Neural cell (in vitro differentiated cells): ENCODE measurements around the gene PRICKLE2. TPM values are rescaled to one million over a fixed set of nuclear protein-coding genes. Genes with fewer than 3 reads are reported as not detected.

ENCODE experiments used
- H2AFZ ChIP-seq: fragments of 200-600, 300-800 bp; sonication (generic), shearing (Covaris generic); 2 replicates; pipeline ENCODE4 v1.6.0; 2014; ENCODE audit warnings: low read depth, mild to moderate bottlenecking, antibody characterized with exemption, low read length, moderate library complexity
- H3F3A ChIP-seq: fragments of 200-600 bp; shearing (Covaris generic); 2 replicates; pipeline ENCODE4 v1.6.1; 2016; ENCODE audit warnings: mild to moderate bottlenecking, moderate library complexity, mixed read lengths, antibody characterized with exemption, low read length; ENCODE audit not compliant: insufficient read depth, poor library complexity, severe bottlenecking
- H3K27ac ChIP-seq: fragments of 200-600, 300-800 bp; sonication (generic), shearing (Covaris generic); 2 replicates; pipeline ENCODE4 v1.5.1; 2014; ENCODE audit warnings: mild to moderate bottlenecking, low read length, moderate library complexity
- H3K27me3 ChIP-seq: fragments of 300-800, 200-600 bp; sonication (generic), shearing (Covaris generic); 2 replicates; pipeline ENCODE4 v1.6.0; 2014; ENCODE audit warnings: mild to moderate bottlenecking, low read depth, low read length, moderate library complexity; ENCODE audit not compliant: insufficient read depth
- H3K36me3 ChIP-seq: fragments of 300-800, 200-600 bp; sonication (generic), shearing (Covaris generic); 2 replicates; pipeline ENCODE4 v1.5.1; 2014; ENCODE audit warnings: mild to moderate bottlenecking, antibody characterized with exemption, low read length, moderate library complexity; ENCODE audit not compliant: insufficient read depth
- H3K4me2 ChIP-seq: fragments of 300-800, 200-600 bp; sonication (generic), shearing (Covaris generic); 2 replicates; pipeline ENCODE4 v1.6.0; 2014; ENCODE audit warnings: mild to moderate bottlenecking, low read length
- H3K4me3 ChIP-seq: fragments of 300-800, 200-600 bp; sonication (generic), shearing (Covaris generic); 2 replicates; pipeline ENCODE4 v1.5.1; 2014; ENCODE audit warnings: mild to moderate bottlenecking, low read length, moderate library complexity
- H3K79me2 ChIP-seq: fragments of 200-600 bp; shearing (Covaris generic); replicated peaks from 2 replicates; pipeline ENCODE4 v1.6.0; 2014; ENCODE audit warnings: mild to moderate bottlenecking, low read length, moderate library complexity; ENCODE audit not compliant: insufficient read depth
- H3K9ac ChIP-seq: fragments of 300-800, 200-600 bp; sonication (generic), shearing (Covaris generic); 2 replicates; pipeline ENCODE4 v1.6.1; 2016; ENCODE audit warnings: mild to moderate bottlenecking, low read length, mixed read lengths
- H3K9me2 ChIP-seq: fragments of 200-600 bp; shearing (Covaris generic); 2 replicates; pipeline ENCODE4 v1.6.1; 2016; ENCODE audit warnings: mild to moderate bottlenecking, low read length, mixed read lengths; ENCODE audit not compliant: insufficient read depth
- H3K9me3 ChIP-seq: fragments of 200-600, 300-800 bp; sonication (generic), shearing (Covaris generic); 2 replicates; pipeline ENCODE4 v1.6.1; 2016; ENCODE audit warnings: mild to moderate bottlenecking, mixed run types, low read length, moderate library complexity, mixed read lengths
- H4K20me1 ChIP-seq: fragments of 200-600 bp; shearing (Covaris generic); 2 replicates; pipeline ENCODE4 v1.6.1; 2016; ENCODE audit warnings: mild to moderate bottlenecking, mixed run types; ENCODE audit not compliant: insufficient read depth
- EP300 ChIP-seq: fragments of 450-650 bp; conservative IDR thresholded peaks from 2 replicates; pipeline ENCODE4 v1.6.1; 2014; ENCODE audit warnings: antibody characterized with exemption, mild to moderate bottlenecking, moderate library complexity; ENCODE audit not compliant: poor library complexity, severe bottlenecking
- EZH2 ChIP-seq: fragments of 200-600, 300-800 bp; shearing (Covaris generic), sonication (generic); IDR thresholded peaks from 2 replicates; pipeline ENCODE4 v1.6.1; 2014; ENCODE audit warnings: antibody characterized with exemption, low read length, borderline replicate concordance, mild to moderate bottlenecking; ENCODE audit not compliant: insufficient read depth, poor library complexity, severe bottlenecking
- MXI1 ChIP-seq: fragments of 450-650 bp; conservative IDR thresholded peaks from 2 replicates; pipeline ENCODE4 v1.6.1; 2014; ENCODE audit warnings: antibody characterized with exemption, mild to moderate bottlenecking; ENCODE audit not compliant: poor library complexity, severe bottlenecking
- POLR2AphosphoS5 ChIP-seq: IDR thresholded peaks from 2 replicates; pipeline ENCODE4 v1.6.1; 2012
- RAD21 ChIP-seq: fragments of 450-650 bp; conservative IDR thresholded peaks from 2 replicates; pipeline ENCODE4 v1.6.1; 2014; ENCODE audit warnings: antibody characterized with exemption, mild to moderate bottlenecking, moderate library complexity
- SMC3 ChIP-seq: fragments of 450-650 bp; conservative IDR thresholded peaks from 2 replicates; pipeline ENCODE4 v1.6.1; 2014; ENCODE audit warnings: antibody characterized with exemption, mild to moderate bottlenecking, moderate library complexity; ENCODE audit not compliant: poor library complexity
- TAF1 ChIP-seq: IDR thresholded peaks from 2 replicates; pipeline ENCODE4 v1.6.1; 2012; ENCODE audit warnings: low read depth
- polyA plus RNA-seq: library from polyadenylated mRNA; depleted of rRNA; stranded (reverse); fragments of >200 nt; gene quantifications from 2 replicates; pipeline ENCODE4 v1.2.3, GENCODE V29; 2014
- TF ChIP-seq, protein P1 (sequence below): IDR thresholded peaks from 2 replicates; pipeline ENCODE4 v1.6.1; 2012; ENCODE audit warnings: borderline replicate concordance
- TF ChIP-seq, protein P2 (sequence below): fragments of 450-650 bp; IDR thresholded peaks from 2 replicates; pipeline ENCODE4 v1.5.1; 2014; ENCODE audit warnings: antibody characterized with exemption, mild to moderate bottlenecking, moderate library complexity; ENCODE audit not compliant: poor library complexity, severe bottlenecking

Gene PRICKLE2
- polyA plus RNA-seq, 1 donor from 2014 or later = 8.7 TPM

DNA sequence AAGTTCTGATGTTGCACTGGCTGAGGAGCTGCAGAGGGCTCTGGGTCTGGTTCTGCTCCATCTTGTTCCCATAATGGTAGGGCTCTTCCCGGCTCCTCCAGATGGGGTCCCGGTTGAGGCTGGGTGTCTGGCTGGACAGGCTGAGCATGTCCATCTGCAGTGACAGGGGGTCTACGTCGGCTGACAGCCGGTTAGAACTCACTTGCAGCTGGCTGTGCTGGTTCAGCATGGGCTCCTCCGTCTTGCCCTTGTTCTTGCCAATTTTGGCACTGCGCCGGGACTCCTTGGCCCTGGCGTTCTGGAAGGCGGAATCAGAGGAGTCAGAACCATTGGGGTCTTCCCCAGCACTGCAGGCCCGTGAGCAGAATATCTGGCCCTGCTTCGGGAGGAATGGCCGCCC lies 78.1 kb downstream of the PRICKLE2 start:
- H3K36me3 ChIP-seq = no peaks in the 10 kb centered on the region
- no peak overlapping the region for H3K4me2 ChIP-seq
- no peaks in the 10 kb centered on the region for H3K9me2 ChIP-seq
- no peaks in the 10 kb centered on the region for H3K27me3 ChIP-seq
- no peaks in the 10 kb centered on the region for H3K9me3 ChIP-seq
- no peak overlapping the region for H2AFZ ChIP-seq
- H3F3A ChIP-seq = peaks cover 4% of the 10 kb centered on the region
- no peaks in the 10 kb centered on the region for H4K20me1 ChIP-seq
- H3K9ac ChIP-seq = no peak overlapping the region
- no peaks in the 10 kb centered on the region for H3K79me2 ChIP-seq
- H3K27ac ChIP-seq = no peak overlapping the region
- TF ChIP-seq, protein P1, sequence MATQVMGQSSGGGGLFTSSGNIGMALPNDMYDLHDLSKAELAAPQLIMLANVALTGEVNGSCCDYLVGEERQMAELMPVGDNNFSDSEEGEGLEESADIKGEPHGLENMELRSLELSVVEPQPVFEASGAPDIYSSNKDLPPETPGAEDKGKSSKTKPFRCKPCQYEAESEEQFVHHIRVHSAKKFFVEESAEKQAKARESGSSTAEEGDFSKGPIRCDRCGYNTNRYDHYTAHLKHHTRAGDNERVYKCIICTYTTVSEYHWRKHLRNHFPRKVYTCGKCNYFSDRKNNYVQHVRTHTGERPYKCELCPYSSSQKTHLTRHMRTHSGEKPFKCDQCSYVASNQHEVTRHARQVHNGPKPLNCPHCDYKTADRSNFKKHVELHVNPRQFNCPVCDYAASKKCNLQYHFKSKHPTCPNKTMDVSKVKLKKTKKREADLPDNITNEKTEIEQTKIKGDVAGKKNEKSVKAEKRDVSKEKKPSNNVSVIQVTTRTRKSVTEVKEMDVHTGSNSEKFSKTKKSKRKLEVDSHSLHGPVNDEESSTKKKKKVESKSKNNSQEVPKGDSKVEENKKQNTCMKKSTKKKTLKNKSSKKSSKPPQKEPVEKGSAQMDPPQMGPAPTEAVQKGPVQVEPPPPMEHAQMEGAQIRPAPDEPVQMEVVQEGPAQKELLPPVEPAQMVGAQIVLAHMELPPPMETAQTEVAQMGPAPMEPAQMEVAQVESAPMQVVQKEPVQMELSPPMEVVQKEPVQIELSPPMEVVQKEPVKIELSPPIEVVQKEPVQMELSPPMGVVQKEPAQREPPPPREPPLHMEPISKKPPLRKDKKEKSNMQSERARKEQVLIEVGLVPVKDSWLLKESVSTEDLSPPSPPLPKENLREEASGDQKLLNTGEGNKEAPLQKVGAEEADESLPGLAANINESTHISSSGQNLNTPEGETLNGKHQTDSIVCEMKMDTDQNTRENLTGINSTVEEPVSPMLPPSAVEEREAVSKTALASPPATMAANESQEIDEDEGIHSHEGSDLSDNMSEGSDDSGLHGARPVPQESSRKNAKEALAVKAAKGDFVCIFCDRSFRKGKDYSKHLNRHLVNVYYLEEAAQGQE = no peak
- TF ChIP-seq, protein P2, sequence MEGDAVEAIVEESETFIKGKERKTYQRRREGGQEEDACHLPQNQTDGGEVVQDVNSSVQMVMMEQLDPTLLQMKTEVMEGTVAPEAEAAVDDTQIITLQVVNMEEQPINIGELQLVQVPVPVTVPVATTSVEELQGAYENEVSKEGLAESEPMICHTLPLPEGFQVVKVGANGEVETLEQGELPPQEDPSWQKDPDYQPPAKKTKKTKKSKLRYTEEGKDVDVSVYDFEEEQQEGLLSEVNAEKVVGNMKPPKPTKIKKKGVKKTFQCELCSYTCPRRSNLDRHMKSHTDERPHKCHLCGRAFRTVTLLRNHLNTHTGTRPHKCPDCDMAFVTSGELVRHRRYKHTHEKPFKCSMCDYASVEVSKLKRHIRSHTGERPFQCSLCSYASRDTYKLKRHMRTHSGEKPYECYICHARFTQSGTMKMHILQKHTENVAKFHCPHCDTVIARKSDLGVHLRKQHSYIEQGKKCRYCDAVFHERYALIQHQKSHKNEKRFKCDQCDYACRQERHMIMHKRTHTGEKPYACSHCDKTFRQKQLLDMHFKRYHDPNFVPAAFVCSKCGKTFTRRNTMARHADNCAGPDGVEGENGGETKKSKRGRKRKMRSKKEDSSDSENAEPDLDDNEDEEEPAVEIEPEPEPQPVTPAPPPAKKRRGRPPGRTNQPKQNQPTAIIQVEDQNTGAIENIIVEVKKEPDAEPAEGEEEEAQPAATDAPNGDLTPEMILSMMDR = no peak
- TF ChIP-seq POLR2AphosphoS5 = no peak
- no peak for TF ChIP-seq EZH2
- H3K4me3 ChIP-seq = no peak overlapping the region

DNA sequence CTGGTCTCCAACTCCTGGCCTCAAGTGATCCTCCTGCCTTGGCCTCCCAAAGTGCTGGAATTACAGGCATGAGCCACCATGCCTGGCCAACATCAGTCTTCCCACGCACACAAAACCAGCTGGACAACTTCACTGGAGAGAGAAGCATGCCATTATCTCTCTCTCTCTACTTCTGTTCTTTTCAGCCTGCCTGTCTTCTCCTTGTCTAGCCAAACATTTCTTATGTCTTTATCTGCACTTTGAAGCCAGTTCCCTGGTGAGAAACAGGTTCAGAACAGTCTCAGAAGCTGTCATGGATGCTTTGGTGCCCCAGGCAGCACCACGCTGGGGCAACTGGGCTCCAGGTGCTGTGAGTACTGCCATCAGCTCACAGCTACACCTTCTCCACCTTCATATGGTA lies 79.8 kb downstream of the PRICKLE2 start:
- Histone ChIP-seq H3K4me3 (no peak overlapping the region), H2AFZ (no peak overlapping the region), H3K4me2 (no peak overlapping the region), H3K9me3 (no peaks in the 10 kb centered on the region), H4K20me1 (no peaks in the 10 kb centered on the region), H3F3A (no peaks in the 10 kb centered on the region), H3K27ac (no peak overlapping the region), H3K9me2 (no peaks in the 10 kb centered on the region), H3K79me2 (no peaks in the 10 kb centered on the region), H3K36me3 (no peaks in the 10 kb centered on the region), H3K27me3 (no peaks in the 10 kb centered on the region), H3K9ac (no peak overlapping the region)
- TF ChIP-seq EP300 = no peak
- TF ChIP-seq EZH2 = no peak
- TF ChIP-seq, protein P2 = no peak
- TF ChIP-seq SMC3 = no peak
- TF ChIP-seq TAF1 = no peak
- no peak for TF ChIP-seq POLR2AphosphoS5
- TF ChIP-seq MXI1 = no peak
- TF ChIP-seq, protein P1 = no peak
- no peak for TF ChIP-seq RAD21
